Epithelial cell of esophagus (primary cell): ENCODE results near the gene PKHD1.

Experiments
- DNase-seq: peaks from one replicate; pipeline ENCODE4 v3.0.0; 2010; ENCODE audit warnings: low read depth
- H3K4me3 ChIP-seq: 2 replicates; pipeline ENCODE4 v1.5.1; 2011; ENCODE audit warnings: mild to moderate bottlenecking, low read length, control low read depth
- CTCF ChIP-seq: IDR thresholded peaks from 2 replicates; pipeline ENCODE4 v1.5.1; 2011; ENCODE audit warnings: low read depth, mild to moderate bottlenecking, low read length, control low read depth, inconsistent platforms; ENCODE audit not compliant: insufficient read depth; ENCODE audit errors: missing control alignments

PKHD1 gene

GRCh38 chr6:51908243-51908642, 179.2 kb downstream of the PKHD1 start:
- TF ChIP-seq CTCF: no peak
- H3K4me3 ChIP-seq: no peak overlapping the region
- DNase-seq: no peak

- TF ChIP-seq CTCF: no peak
- no peak for DNase-seq
- H3K4me3 ChIP-seq: no peak overlapping the region
These were observed 185.3 kb downstream of the PKHD1 start for GRCh38 chr6:51901766-51902764.

GRCh38 chr6:51893366-51893765, 194.0 kb downstream of the PKHD1 start:
- DNase-seq: peak; percentile 6
- no peak overlapping the region for H3K4me3 ChIP-seq
- TF ChIP-seq CTCF: no peak

- peak; percentile 30 for DNase-seq
- H3K4me3 ChIP-seq: no peak overlapping the region
- no peak for TF ChIP-seq CTCF
These were observed 194.7 kb downstream of the PKHD1 start for GRCh38 chr6:51892750-51893149.

- H3K4me3 ChIP-seq: no peak overlapping the region
- TF ChIP-seq CTCF: no peak
- no peak for DNase-seq
These were observed 195.1 kb downstream of the PKHD1 start for GRCh38 chr6:51892339-51892738.

- TF ChIP-seq CTCF: no peak
- no peak overlapping the region for H3K4me3 ChIP-seq
- no peak for DNase-seq
These were observed 195.6 kb downstream of the PKHD1 start for GRCh38 chr6:51891784-51892183.

GRCh38 chr6:51887859-51888258, 199.6 kb downstream of the PKHD1 start:
- TF ChIP-seq CTCF: no peak

More at GRCh38 chr6:51887859-51888258, 199.6 kb downstream of the PKHD1 start:
- DNase-seq: no peak
- H3K4me3 ChIP-seq: no peak overlapping the region
